Esophagus muscularis mucosa (tissue), 4 donors: Measurements from ENCODE around the gene NAA25. TPM values are rescaled to one million over a fixed set of nuclear protein-coding genes. Genes with fewer than 3 reads are reported as not detected.

Experiments
- DNase-seq: peaks from one replicate; pipeline ENCODE4 v3.0.0-alpha.2; 2017; ENCODE audit errors: extremely low spot score
- H3K27ac ChIP-seq, 4 donors: fragments of 200-600 bp; sonication (generic); replicated peaks in 1 of 4; 1 replicate in 3 of 4; 2 replicates in 1 of 4; pipeline ENCODE4 v1.5.1; 2016 to 2019; ENCODE audit warnings: mild to moderate bottlenecking in 1 of 4
- H3K27me3 ChIP-seq, 4 donors: fragments of 200-600 bp; sonication (generic); one replicate each; pipeline versions ENCODE4 v1.5.1 to v1.6.0; 2016 to 2019
- H3K36me3 ChIP-seq, 4 donors: fragments of 200-600 bp; sonication (generic); one replicate each; pipeline ENCODE4 v1.5.1; 2016 to 2019
- H3K4me1 ChIP-seq, 4 donors: fragments of 200-600 bp; sonication (generic); one replicate each; pipeline ENCODE4 v1.5.1; 2016 to 2019
- H3K4me3 ChIP-seq, 4 donors: fragments of 200-600 bp; sonication (generic); 1 replicate in 2 of 4; 2 replicates in 2 of 4; pipeline ENCODE4 v1.5.1; 2016 to 2019; ENCODE audit warnings: mild to moderate bottlenecking in 4 of 4, moderate library complexity in 1 of 4
- H3K9me3 ChIP-seq, 4 donors: fragments of 200-600 bp; sonication (generic); 1 replicate in 3 of 4; 2 replicates in 1 of 4; pipeline ENCODE4 v1.5.1; 2016 to 2019
- EP300 ChIP-seq: sonication (generic); formaldehyde crosslinking; IDR thresholded peaks from one replicate; pipeline ENCODE4 v1.6.1; 2017; ENCODE audit warnings: antibody characterized with exemption
- POLR2A ChIP-seq: fragments of 450-650 bp; IDR thresholded peaks from one replicate; pipeline ENCODE4 v1.6.1; 2017; ENCODE audit warnings: antibody characterized with exemption, moderate library complexity, mild to moderate bottlenecking, low read depth
- POLR2AphosphoS5 ChIP-seq, 2 donors: sonication (generic); formaldehyde crosslinking; IDR thresholded peaks; one replicate each; pipeline ENCODE4 v1.6.1; 2017; ENCODE audit warnings: antibody characterized with exemption in 2 of 2
- WGBS: methylation state at CpG from one replicate; pipeline ENCODE4 v1.1.5; 2018; 5-methylcytosine and 5-hydroxymethylcytosine counted together
- intact Hi-C: fragments of 100-400 bp; cut with DNase I; formaldehyde crosslinking; loops from one replicate; pipeline ENCODE4 v1.15.1; 2023
- total RNA-seq, 4 donors: library from RNA; depleted of rRNA; stranded (reverse); fragments of >200 nt; gene quantifications; one replicate each; pipeline versions ENCODE4 v1.1.0 to v1.2.1, GENCODE V29; 2016
- TF ChIP-seq, protein P1 (sequence below), 3 experiments: fragments of 200-600 bp in 2 of 3; fragments of 450-650 bp in 1 of 3; sonication (generic) in 2 of 3; IDR thresholded peaks; one replicate each; pipeline ENCODE4 v1.5.1; 2017 to 2019; ENCODE audit warnings: antibody characterized with exemption in 3 of 3, mild to moderate bottlenecking in 2 of 3, moderate library complexity in 1 of 3

The NAA25 gene
- total RNA-seq, 4 donors from 2014 or later: 11.9 to 18.7 (median 13.2) TPM

DNA sequence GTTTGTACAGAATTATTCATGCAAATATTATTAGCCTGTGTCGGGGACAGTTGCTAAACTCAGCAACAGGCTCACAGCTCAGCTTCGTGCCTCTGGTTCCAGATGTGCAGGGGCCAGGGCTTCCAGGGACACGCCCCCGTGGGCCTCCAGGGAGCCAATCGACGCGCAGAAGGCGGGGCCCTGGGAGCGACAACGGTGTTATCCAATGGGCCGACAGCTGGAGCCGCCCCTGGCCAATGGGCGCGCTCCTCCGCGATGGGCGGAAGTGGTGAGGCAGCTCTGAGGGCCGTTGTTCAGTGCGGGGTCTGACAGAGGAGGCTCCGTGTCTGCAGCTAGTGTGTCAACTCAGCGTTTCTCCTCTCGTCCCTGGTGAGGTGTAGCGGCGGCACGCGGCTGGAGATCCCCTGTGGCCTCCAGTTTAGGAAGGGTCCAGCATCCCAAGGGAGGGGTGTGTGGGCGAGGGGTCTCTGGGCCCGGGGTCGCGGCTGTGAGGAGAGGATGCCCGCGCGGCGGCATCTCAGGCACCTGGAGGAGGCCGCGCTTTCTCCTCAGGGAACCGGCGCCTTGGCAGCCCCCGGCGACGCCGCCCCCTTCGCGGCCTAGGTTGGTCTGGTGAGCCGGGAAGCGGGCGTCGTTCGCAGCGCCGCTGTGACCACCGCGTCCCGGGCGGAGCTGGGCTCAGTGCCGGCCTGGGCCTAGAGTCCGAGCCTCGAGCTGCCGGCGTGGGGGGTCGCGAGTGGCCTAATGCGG is 16.8 kb upstream of the NAA25 start, which contains the start of gene TRAFD1:
Gene TRAFD1 (plus strand): TSS at position 311 of the 750 bp plus-strand sequence. CDS start 4,963 bp downstream, outside the sequence.
- H3K4me3 ChIP-seq: peak within 1 kb of the TSS; percentile 64 to 97 (median 86)
- H3K4me1 ChIP-seq: peaks cover 68 to 84% (median 79%) of the 10 kb centered on the region in 4 donors
- WGBS: 1% methylated on average over 16 of the region's 63 CpGs
- H3K27me3 ChIP-seq: no peaks in the 10 kb centered on the region
- TF ChIP-seq POLR2AphosphoS5 (IDR thresholded peaks at IDR 0.05): peak; percentile 99
- TF ChIP-seq, protein P1, sequence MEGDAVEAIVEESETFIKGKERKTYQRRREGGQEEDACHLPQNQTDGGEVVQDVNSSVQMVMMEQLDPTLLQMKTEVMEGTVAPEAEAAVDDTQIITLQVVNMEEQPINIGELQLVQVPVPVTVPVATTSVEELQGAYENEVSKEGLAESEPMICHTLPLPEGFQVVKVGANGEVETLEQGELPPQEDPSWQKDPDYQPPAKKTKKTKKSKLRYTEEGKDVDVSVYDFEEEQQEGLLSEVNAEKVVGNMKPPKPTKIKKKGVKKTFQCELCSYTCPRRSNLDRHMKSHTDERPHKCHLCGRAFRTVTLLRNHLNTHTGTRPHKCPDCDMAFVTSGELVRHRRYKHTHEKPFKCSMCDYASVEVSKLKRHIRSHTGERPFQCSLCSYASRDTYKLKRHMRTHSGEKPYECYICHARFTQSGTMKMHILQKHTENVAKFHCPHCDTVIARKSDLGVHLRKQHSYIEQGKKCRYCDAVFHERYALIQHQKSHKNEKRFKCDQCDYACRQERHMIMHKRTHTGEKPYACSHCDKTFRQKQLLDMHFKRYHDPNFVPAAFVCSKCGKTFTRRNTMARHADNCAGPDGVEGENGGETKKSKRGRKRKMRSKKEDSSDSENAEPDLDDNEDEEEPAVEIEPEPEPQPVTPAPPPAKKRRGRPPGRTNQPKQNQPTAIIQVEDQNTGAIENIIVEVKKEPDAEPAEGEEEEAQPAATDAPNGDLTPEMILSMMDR (IDR thresholded peaks at IDR 0.05): no peak
- no peak for TF ChIP-seq EP300
- TF ChIP-seq POLR2A: peak; percentile 86
- H3K9me3 ChIP-seq: no peaks in the 10 kb centered on the region
- no peaks in the 10 kb centered on the region for H3K36me3 ChIP-seq
- intact Hi-C loops: no loop called here
- DNase-seq: peak; percentile 100
- H3K27ac ChIP-seq: peak within 1 kb of the TSS; percentile 92 to 97 (median 96)

DNA sequence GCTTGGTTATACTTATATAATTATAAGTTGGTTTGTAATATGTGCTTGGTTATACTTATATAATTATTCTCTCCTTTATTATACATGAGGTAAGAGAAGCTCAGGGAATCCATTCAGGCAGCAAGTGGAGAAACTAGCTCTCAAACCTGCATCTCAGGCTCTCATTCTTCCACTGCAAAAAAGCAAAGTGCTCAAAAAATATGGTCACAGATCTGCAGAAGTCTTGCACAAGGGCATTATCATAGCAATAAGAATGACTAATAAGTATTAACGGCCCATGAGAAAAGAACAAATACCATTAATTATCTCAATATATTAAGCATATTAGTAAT is 16.3 kb upstream of the NAA25 start:
- H3K36me3 ChIP-seq: no peaks in the 10 kb centered on the region
- no peaks in the 10 kb centered on the region for H3K27me3 ChIP-seq
- TF ChIP-seq POLR2A: no peak
- TF ChIP-seq, protein P1 (IDR thresholded peaks at IDR 0.05): no peak
- TF ChIP-seq POLR2AphosphoS5 (IDR thresholded peaks at IDR 0.05): no peak
- no peak for TF ChIP-seq EP300
- H3K9me3 ChIP-seq: no peaks in the 10 kb centered on the region
- intact Hi-C loops: no loop called here
- no peak for DNase-seq
- 5% methylated on average over 1 of the region's 1 CpG for whole genome bisulfite sequencing
- H3K27ac ChIP-seq: peak overlapping the region; percentile 92 to 97 (median 96)
- peaks cover 62 to 78% (median 74%) of the 10 kb centered on the region in 4 donors for H3K4me1 ChIP-seq
- peak overlapping the region; percentile 64 to 97 (median 86) for H3K4me3 ChIP-seq

DNA sequence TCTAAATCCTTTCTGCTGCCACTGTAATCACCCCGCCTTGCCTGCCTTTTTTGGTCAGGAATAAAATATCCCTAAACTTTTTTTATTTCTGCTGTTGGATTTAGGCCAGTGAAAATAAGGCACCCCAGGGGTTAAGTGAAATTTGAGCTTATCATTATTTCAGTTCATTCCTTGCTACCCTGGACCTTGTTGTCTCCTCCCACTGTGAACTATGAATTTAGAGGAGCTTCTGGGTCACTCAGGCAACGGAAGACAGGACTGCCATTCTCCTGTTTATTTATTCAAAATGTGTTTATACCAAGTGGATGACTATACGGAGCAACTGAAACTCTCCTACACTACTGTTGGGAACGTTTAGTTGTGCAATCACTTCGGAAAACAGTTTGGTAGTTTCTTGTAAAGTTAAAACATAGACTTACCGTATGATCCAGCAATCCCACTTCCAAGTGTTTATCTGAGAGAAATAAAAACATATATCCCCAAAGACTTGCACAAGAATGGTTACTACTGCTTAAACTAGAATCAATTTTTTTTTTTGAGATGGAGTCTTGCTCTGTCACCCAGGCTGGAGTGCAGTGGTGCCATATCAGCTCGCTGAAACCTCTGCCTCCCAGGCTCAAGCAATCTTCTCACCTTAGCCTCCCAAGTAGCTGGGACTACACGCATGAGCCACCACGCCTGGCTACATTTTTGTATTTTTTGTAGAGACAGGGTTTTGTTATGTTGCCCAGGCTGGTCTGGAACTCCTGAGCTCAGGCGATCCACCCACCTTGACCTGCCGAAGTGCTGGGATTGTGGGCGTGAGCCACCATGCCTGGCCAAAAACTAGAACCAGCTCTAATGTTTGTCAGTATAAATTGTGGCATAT is 14.5 kb upstream of the NAA25 start:
- no peaks in the 10 kb centered on the region for H3K27me3 ChIP-seq
- 60% methylated on average over 12 of the region's 12 CpGs for WGBS
- H3K27ac ChIP-seq: peak overlapping the region; percentile 70 to 96 (median 88)
- DNase-seq: no peak
- H3K9me3 ChIP-seq: no peaks in the 10 kb centered on the region
- TF ChIP-seq, protein P1 (IDR thresholded peaks at IDR 0.05): no peak
- TF ChIP-seq POLR2AphosphoS5 (IDR thresholded peaks at IDR 0.05): peak in 1 of 2 donors; percentile 51
- peaks cover 45 to 60% (median 56%) of the 10 kb centered on the region in 4 donors for H3K4me1 ChIP-seq
- no peak overlapping the region for H3K4me3 ChIP-seq
- H3K36me3 ChIP-seq: no peaks in the 10 kb centered on the region
- intact Hi-C loops: no loop called here

DNA sequence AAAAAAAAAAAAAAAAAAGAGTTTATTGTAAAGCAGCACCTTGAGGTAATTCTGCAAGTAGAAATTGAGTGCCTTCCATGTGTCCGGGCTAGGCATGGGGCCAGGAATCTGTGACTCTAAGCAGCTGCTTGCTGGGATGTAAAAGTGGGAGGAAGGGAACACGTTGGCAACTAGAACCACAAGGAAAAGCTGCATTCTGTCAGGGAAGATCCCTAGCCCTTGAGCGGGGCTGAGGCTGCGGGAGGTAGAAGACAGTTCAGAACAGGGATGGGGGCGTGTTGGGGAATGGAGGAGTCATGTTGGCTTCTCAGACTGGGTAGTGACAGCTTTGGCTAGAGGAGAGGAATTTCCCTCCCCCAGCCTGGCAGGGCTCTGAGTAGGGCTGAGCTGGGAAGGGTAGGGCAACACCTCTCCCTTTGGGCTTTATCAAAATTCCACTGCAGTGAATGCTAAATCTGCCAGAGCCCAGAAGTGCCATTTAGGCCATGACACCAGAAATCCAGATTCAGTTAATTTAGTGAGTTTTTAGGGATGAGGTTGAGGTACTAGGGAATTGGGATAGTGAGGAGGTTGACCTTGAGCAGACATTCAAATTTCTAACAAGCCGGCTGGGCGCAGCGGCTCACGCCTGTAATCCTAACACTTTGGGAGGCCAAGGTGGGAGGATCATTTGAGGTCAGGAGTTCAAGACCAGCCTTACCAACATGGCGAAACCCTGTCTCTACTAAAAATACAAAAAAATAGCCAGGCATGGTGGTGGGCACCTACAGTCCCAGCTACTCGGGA is 13.4 kb upstream of the NAA25 start:
- peak; percentile 93 for DNase-seq
- Histone ChIP-seq H3K36me3 (no peaks in the 10 kb centered on the region), H3K27me3 (no peaks in the 10 kb centered on the region), H3K9me3 (no peaks in the 10 kb centered on the region), H3K27ac (peak overlapping the region; percentile 70 to 96 (median 88)), H3K4me3 (no peak overlapping the region), H3K4me1 (peaks cover 42 to 49% (median 48%) of the 10 kb centered on the region in 4 donors)
- TF ChIP-seq POLR2A (no peak), EP300 (no peak), POLR2AphosphoS5 (IDR thresholded peaks at IDR 0.05) (peak; percentile 68 to 79)
- TF ChIP-seq, protein P1 (IDR thresholded peaks at IDR 0.05): no peak
- 56% methylated on average over 11 of the region's 11 CpGs for WGBS
- intact Hi-C loops: no loop called here
